HG03135 (cell line): Measurements from ENCODE around the gene CCDC33.

ENCODE experiments used
- ATAC-seq: cut with Tn5 transposase; IDR thresholded peaks from one replicate; pipeline ENCODE4 v1.9.1; 2021; ENCODE audit warnings: mild to moderate bottlenecking, moderate library complexity; ENCODE audit not compliant: unreplicated experiment

CCDC33 gene

GRCh38 chr15:74330861-74331408, 94.8 kb downstream of the CCDC33 start:
- ATAC-seq = no peak

- ATAC-seq = no peak
Measured at GRCh38 chr15:74332011-74332410, 95.9 kb downstream of the CCDC33 start.

- ATAC-seq = no peak
Measured at GRCh38 chr15:74332611-74333010, 96.5 kb downstream of the CCDC33 start.

- ATAC-seq = no peak
Measured at GRCh38 chr15:74333093-74333492, 97.0 kb downstream of the CCDC33 start.

GRCh38 chr15:74333662-74334061, 97.5 kb downstream of the CCDC33 start:
- no peak for ATAC-seq

- ATAC-seq = no peak
Measured at GRCh38 chr15:74334127-74334526, 98.0 kb downstream of the CCDC33 start.

- ATAC-seq = no peak
Measured at GRCh38 chr15:74335396-74335795, 99.3 kb downstream of the CCDC33 start.

- ATAC-seq = no peak
Measured at GRCh38 chr15:74336061-74337005, 100.2 kb downstream of the CCDC33 start.

GRCh38 chr15:74337146-74337545, 101.0 kb downstream of the CCDC33 start:
- no peak for ATAC-seq

- ATAC-seq = no peak
Measured at GRCh38 chr15:74337607-74338211, 101.6 kb downstream of the CCDC33 start.

- ATAC-seq = no peak
Measured at GRCh38 chr15:74338676-74339075, 102.5 kb downstream of the CCDC33 start.

GRCh38 chr15:74339371-74339770, 103.2 kb downstream of the CCDC33 start:
- ATAC-seq = no peak

GRCh38 chr15:74340150-74340549, 104.0 kb downstream of the CCDC33 start:
- ATAC-seq = no peak

- ATAC-seq = no peak
Measured at GRCh38 chr15:74343127-74343796, 107.1 kb downstream of the CCDC33 start.

GRCh38 chr15:74343797-74344127, 107.6 kb downstream of the CCDC33 start:
- no peak for ATAC-seq

GRCh38 chr15:74345051-74345450, 108.9 kb downstream of the CCDC33 start:
- no peak for ATAC-seq

GRCh38 chr15:74347757-74348250, 111.7 kb downstream of the CCDC33 start:
- ATAC-seq = no peak

GRCh38 chr15:74349241-74349778, 113.2 kb downstream of the CCDC33 start:
- no peak for ATAC-seq

- no peak for ATAC-seq
Measured at GRCh38 chr15:74350295-74351275, 114.5 kb downstream of the CCDC33 start.

- no peak for ATAC-seq
Measured at GRCh38 chr15:74351670-74352069, 115.5 kb downstream of the CCDC33 start.
